Activated CD8-positive, alpha-beta memory T cell treated with anti-CD3 and anti-CD28 coated beads for 36 hours (primary cell): ENCODE measurements around the gene RAP1GAP2. TPM values are rescaled to one million over a fixed set of nuclear protein-coding genes. Genes with fewer than 3 reads are reported as not detected.
"Not testable (repeated sequence)": the region's sequence is repeated elsewhere in the genome, so short reads cannot be mapped to it uniquely, and the experiment has no call there.

Experiments
- CTCF ChIA-PET: fragments of 350-600 bp; sonication (Branson Sonifier 250); formaldehyde crosslinking; loops from one replicate; lab custom pipeline; 2021; ENCODE audit warnings: antibody characterized with exemption; lab: Charles Lee
- POLR2A ChIA-PET: fragments of 350-600 bp; sonication (Branson Sonifier 250); formaldehyde crosslinking; loops from one replicate; lab custom pipeline; 2021; ENCODE audit warnings: antibody characterized with exemption; lab: Charles Lee
- total RNA-seq, 2 experiments: library from RNA; stranded (reverse); gene quantifications; one replicate each; pipeline ENCODE4 v1.2.3, GENCODE V29; 2021

RAP1GAP2 gene
- total RNA-seq, 2 experiments from 2014 or later: 0.27 to 0.52 TPM

- CTCF ChIA-PET, POLR2A ChIA-PET: not testable (repeated sequence)
Measured at GRCh38 chr17:3073850-3074249, 277.6 kb downstream of the RAP1GAP2 start.

Other genes with a start within 250 kb of the RAP1GAP2 start
- 100 to 1,000 TPM; 148 to 152 TPM for gene PAFAH1B1, start 202.8 kb upstream of the RAP1GAP2 start, total RNA-seq
- 100 to 1,000 TPM; 152 to 164 TPM for gene CLUH, start 84.7 kb upstream of the RAP1GAP2 start, total RNA-seq
- not detected for gene CCDC92B, start 46.8 kb upstream of the RAP1GAP2 start, total RNA-seq